ENCODE measurements around the gene PREX1. TPM values are rescaled to one million over a fixed set of nuclear protein-coding genes. Genes with fewer than 3 reads are reported as not detected.

Gene PREX1
- total RNA-seq, 2 experiments from 2014 or later: 20.7 to 25.3 TPM

DNA sequence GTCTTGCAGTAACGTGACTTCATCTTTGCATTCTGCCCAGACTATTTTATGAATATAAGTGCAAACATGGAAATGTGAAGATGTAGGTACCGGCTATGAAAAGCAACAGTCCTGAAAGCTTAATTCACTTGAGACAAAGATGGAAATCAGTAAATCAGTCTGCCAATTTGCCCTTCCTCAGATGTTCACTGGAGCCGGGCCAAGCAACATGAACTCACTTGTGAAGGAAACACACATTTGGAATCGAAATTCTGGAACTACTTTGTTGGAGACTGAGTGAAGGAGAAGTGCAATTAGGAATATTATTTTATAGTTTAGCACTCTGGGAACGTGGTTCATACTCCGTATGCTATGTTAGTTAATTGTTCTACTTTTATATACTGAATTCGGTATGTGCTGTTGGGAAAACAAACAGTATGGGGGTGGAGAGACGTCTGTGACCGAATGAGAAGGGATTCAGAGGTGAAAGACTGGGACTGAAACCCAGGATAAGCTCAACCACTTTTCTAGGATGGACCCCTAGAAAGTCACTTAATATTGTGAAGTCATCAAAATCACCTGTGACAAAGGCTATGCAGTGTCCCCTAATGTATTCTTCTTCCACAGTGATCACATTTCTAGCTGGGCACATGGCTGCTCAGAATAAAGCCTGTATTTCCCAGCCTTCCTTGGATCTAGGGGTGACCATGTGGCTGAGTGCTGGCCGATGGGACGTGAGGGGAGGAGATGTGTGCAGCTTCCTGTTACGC lies 95.5 kb downstream of the PREX1 start:
- no peak overlapping the region for H3K27ac ChIP-seq (ENCODE audit: low read depth, low read length, poor library complexity, severe bottlenecking)
- no peak for TF ChIP-seq EZH2phosphoT487 (IDR thresholded peaks at IDR 0.05; ENCODE audit: borderline replicate concordance, low read depth, low read length)
- TF ChIP-seq, protein P1, sequence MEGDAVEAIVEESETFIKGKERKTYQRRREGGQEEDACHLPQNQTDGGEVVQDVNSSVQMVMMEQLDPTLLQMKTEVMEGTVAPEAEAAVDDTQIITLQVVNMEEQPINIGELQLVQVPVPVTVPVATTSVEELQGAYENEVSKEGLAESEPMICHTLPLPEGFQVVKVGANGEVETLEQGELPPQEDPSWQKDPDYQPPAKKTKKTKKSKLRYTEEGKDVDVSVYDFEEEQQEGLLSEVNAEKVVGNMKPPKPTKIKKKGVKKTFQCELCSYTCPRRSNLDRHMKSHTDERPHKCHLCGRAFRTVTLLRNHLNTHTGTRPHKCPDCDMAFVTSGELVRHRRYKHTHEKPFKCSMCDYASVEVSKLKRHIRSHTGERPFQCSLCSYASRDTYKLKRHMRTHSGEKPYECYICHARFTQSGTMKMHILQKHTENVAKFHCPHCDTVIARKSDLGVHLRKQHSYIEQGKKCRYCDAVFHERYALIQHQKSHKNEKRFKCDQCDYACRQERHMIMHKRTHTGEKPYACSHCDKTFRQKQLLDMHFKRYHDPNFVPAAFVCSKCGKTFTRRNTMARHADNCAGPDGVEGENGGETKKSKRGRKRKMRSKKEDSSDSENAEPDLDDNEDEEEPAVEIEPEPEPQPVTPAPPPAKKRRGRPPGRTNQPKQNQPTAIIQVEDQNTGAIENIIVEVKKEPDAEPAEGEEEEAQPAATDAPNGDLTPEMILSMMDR (conservative IDR thresholded peaks at IDR 0.05; ENCODE audit: low read length): no peak
- POLR2A ChIA-PET: no interaction called here
- H3K36me3 ChIP-seq (ENCODE audit: insufficient read depth, low read length): peaks cover 10% of the 10 kb centered on the region; the same call in 1 of the 2 replicates
- H2AFZ ChIP-seq (ENCODE audit: low read length): no peak overlapping the region
- CTCF ChIA-PET (ENCODE audit: unreplicated experiment): no interaction called here
- no peaks in the 10 kb centered on the region for H3K79me2 ChIP-seq (ENCODE audit: insufficient read depth, low read depth, low read length)
- H3K4me1 ChIP-seq (ENCODE audit: insufficient read depth, low read length, poor library complexity, severe bottlenecking): peaks cover 13% of the 10 kb centered on the region
- H3K4me2 ChIP-seq (ENCODE audit: low read length): no peak overlapping the region
- no TSS peak for BruUV-seq (replicated peaks)
- no peaks in the 10 kb centered on the region for H4K20me1 ChIP-seq (ENCODE audit: insufficient read depth, low read length)
- H3K4me3 ChIP-seq (ENCODE audit: low read depth, low read length, poor library complexity, severe bottlenecking): no peak overlapping the region
- no peaks in the 10 kb centered on the region for H3K9me3 ChIP-seq (ENCODE audit: low read length)
- H3K9me2 ChIP-seq (ENCODE audit: insufficient read depth, low read length): no peaks in the 10 kb centered on the region
- no peak for DNase-seq (ENCODE audit: low spot score)
- intact Hi-C loops (cut with micrococcal nuclease; ENCODE audit: unreplicated experiment): no loop called here

GRCh38 chr20:48731536-48731935 lies 96.3 kb downstream of the PREX1 start:
- DNase-seq (ENCODE audit: low spot score): no peak
- Histone ChIP-seq H3K27ac (ENCODE audit: low read depth, low read length, poor library complexity, severe bottlenecking) (no peak overlapping the region), H3K9me3 (ENCODE audit: low read length) (no peaks in the 10 kb centered on the region), H2AFZ (ENCODE audit: low read length) (no peak overlapping the region), H3K4me3 (ENCODE audit: low read depth, low read length, poor library complexity, severe bottlenecking) (no peak overlapping the region), H3K36me3 (ENCODE audit: insufficient read depth, low read length) (peaks cover 10% of the 10 kb centered on the region; the same call in 1 of the 2 replicates), H3K79me2 (ENCODE audit: insufficient read depth, low read depth, low read length) (no peaks in the 10 kb centered on the region), H3K4me2 (ENCODE audit: low read length) (no peak overlapping the region), H3K4me1 (ENCODE audit: insufficient read depth, low read length, poor library complexity, severe bottlenecking) (peaks cover 5% of the 10 kb centered on the region), H3K9me2 (ENCODE audit: insufficient read depth, low read length) (no peaks in the 10 kb centered on the region), H4K20me1 (ENCODE audit: insufficient read depth, low read length) (no peaks in the 10 kb centered on the region)
- intact Hi-C loops (cut with micrococcal nuclease; ENCODE audit: unreplicated experiment): no loop called here
- TF ChIP-seq EZH2phosphoT487 (IDR thresholded peaks at IDR 0.05; ENCODE audit: borderline replicate concordance, low read depth, low read length): no peak
- ChIA-PET CTCF (ENCODE audit: unreplicated experiment) (no interaction called here), POLR2A (no interaction called here)
- no TSS peak for BruUV-seq (replicated peaks)

- ChIA-PET POLR2A (no interaction called here), CTCF (ENCODE audit: unreplicated experiment) (no interaction called here)
- BruUV-seq (replicated peaks): no TSS peak
- Histone ChIP-seq H2AFZ (ENCODE audit: low read length) (no peak overlapping the region), H4K20me1 (ENCODE audit: insufficient read depth, low read length) (no peaks in the 10 kb centered on the region), H3K4me2 (ENCODE audit: low read length) (no peak overlapping the region), H3K27ac (ENCODE audit: low read depth, low read length, poor library complexity, severe bottlenecking) (no peak overlapping the region), H3K4me3 (ENCODE audit: low read depth, low read length, poor library complexity, severe bottlenecking) (no peak overlapping the region), H3K9me2 (ENCODE audit: insufficient read depth, low read length) (no peaks in the 10 kb centered on the region), H3K79me2 (ENCODE audit: insufficient read depth, low read depth, low read length) (no peaks in the 10 kb centered on the region), H3K36me3 (ENCODE audit: insufficient read depth, low read length) (peaks cover 14% of the 10 kb centered on the region), H3K4me1 (ENCODE audit: insufficient read depth, low read length, poor library complexity, severe bottlenecking) (no peaks in the 10 kb centered on the region), H3K9me3 (ENCODE audit: low read length) (no peaks in the 10 kb centered on the region)
- no peak for DNase-seq (ENCODE audit: low spot score)
- intact Hi-C loops (cut with micrococcal nuclease; ENCODE audit: unreplicated experiment): no loop called here
- TF ChIP-seq, protein P1 (conservative IDR thresholded peaks at IDR 0.05; ENCODE audit: low read length): no peak
- TF ChIP-seq EZH2phosphoT487 (IDR thresholded peaks at IDR 0.05; ENCODE audit: borderline replicate concordance, low read depth, low read length): no peak
These were observed 96.8 kb downstream of the PREX1 start for GRCh38 chr20:48730977-48731376.

All from OCI-LY7 (cell line).